MM.1S (cell line): ENCODE measurements around the gene ANKRD31.
"Not testable (repeated sequence)": the region's sequence is repeated elsewhere in the genome, so short reads cannot be mapped to it uniquely, and the experiment has no call there.

Experiments
- DNase-seq: peaks from one replicate; pipeline ENCODE4 v3.0.0-alpha.2; 2015
- H2AFZ ChIP-seq: fragments of 300-600 bp; sonication (generic); 2 replicates; pipeline ENCODE4 v1.6.0; 2016; ENCODE audit warnings: antibody characterized with exemption, low read length
- H3F3A ChIP-seq: fragments of 300-600 bp; sonication (generic); 2 replicates; pipeline ENCODE4 v1.6.1; 2016; ENCODE audit warnings: mild to moderate bottlenecking, antibody characterized with exemption, low read length, moderate library complexity, mixed read lengths; ENCODE audit not compliant: insufficient read depth
- H3K27ac ChIP-seq: fragments of 300-600 bp; sonication (generic); 2 replicates; pipeline ENCODE4 v1.5.1; 2016; ENCODE audit warnings: mild to moderate bottlenecking, low read length
- H3K27me3 ChIP-seq: fragments of 300-600 bp; sonication (generic); replicated peaks from 2 replicates; pipeline ENCODE4 v1.6.0; 2016; ENCODE audit warnings: low read length; ENCODE audit not compliant: insufficient read depth
- H3K36me3 ChIP-seq: fragments of 300-600 bp; sonication (generic); replicated peaks from 2 replicates; pipeline ENCODE4 v1.6.1; 2016; ENCODE audit warnings: mild to moderate bottlenecking, low read length, mixed read lengths; ENCODE audit not compliant: insufficient read depth
- H3K4me1 ChIP-seq: fragments of 300-600 bp; sonication (generic); 2 replicates; pipeline ENCODE4 v1.6.1; 2016; ENCODE audit warnings: low read length, mixed read lengths
- H3K4me2 ChIP-seq: fragments of 300-600 bp; sonication (generic); 2 replicates; pipeline ENCODE4 v1.6.0; 2016; ENCODE audit warnings: low read depth, low read length
- H3K4me3 ChIP-seq: fragments of 300-600 bp; sonication (generic); 2 replicates; pipeline ENCODE4 v1.5.1; 2016; ENCODE audit warnings: low read length, mixed read lengths
- H3K79me2 ChIP-seq: fragments of 300-600 bp; sonication (generic); 2 replicates; pipeline ENCODE4 v1.6.1; 2016; ENCODE audit warnings: mixed run types, low read length, mixed read lengths
- H3K9ac ChIP-seq: fragments of 300-600 bp; sonication (generic); 2 replicates; pipeline ENCODE4 v1.6.1; 2016; ENCODE audit warnings: low read length, mixed read lengths
- H3K9me2 ChIP-seq: fragments of 300-600 bp; sonication (generic); replicated peaks from 2 replicates; pipeline ENCODE4 v1.6.1; 2016; ENCODE audit warnings: mild to moderate bottlenecking, low read length, mixed read lengths; ENCODE audit not compliant: insufficient read depth
- H3K9me3 ChIP-seq: fragments of 300-600 bp; sonication (generic); replicated peaks from 2 replicates; pipeline ENCODE4 v1.6.1; 2016; ENCODE audit warnings: mild to moderate bottlenecking, low read length, mixed read lengths; ENCODE audit not compliant: insufficient read depth
- H4K20me1 ChIP-seq: fragments of 300-600 bp; sonication (generic); 2 replicates; pipeline ENCODE4 v1.6.1; 2016; ENCODE audit warnings: mild to moderate bottlenecking, low read length, moderate library complexity, mixed read lengths; ENCODE audit not compliant: insufficient read depth
- EZH2 ChIP-seq: fragments of 300-600 bp; sonication (generic); optimal IDR thresholded peaks from 2 replicates; pipeline ENCODE3; 2017; ENCODE audit warnings: low read depth, mild to moderate bottlenecking, antibody characterized with exemption, low read length, mixed read lengths
- EZH2phosphoT487 ChIP-seq: fragments of 300-600 bp; sonication (generic); IDR thresholded peaks from 2 replicates; pipeline ENCODE4 v1.6.1; 2018; ENCODE audit warnings: antibody characterized with exemption, low read length
- TF ChIP-seq, protein P1 (sequence below): fragments of 300-600 bp; sonication (generic); IDR thresholded peaks from 2 replicates; pipeline ENCODE4 v1.5.1; 2016; ENCODE audit warnings: antibody characterized with exemption, low read length, mixed read lengths

Gene ANKRD31

DNA sequence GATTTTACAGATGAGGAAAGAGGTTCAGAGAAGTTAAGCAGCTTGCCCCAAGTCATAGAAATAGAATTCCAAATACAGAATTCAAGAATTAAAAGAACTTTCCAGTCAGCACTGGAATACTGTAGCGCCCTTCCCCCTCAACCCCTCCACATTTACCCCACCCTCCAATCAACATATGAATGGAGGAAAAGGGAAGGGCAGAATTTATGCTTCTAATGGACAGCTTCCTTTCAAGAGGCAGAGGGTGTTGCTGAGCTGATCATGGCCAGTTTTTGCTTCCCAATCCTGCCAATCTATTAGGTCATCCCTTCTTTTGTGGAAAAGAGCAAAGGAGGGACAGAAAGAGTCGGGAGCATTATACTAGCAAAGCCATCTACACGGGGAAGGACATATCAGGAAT lies 39.1 kb upstream of the ANKRD31 start:
- H3K9ac ChIP-seq: no peak overlapping the region
- no peak overlapping the region for H3K4me3 ChIP-seq
- no peaks in the 10 kb centered on the region for H3K36me3 ChIP-seq
- H3K27me3 ChIP-seq: no peaks in the 10 kb centered on the region
- no peaks in the 10 kb centered on the region for H3K4me1 ChIP-seq
- H2AFZ ChIP-seq: no peak overlapping the region
- no peak overlapping the region for H3K27ac ChIP-seq
- TF ChIP-seq, protein P1, sequence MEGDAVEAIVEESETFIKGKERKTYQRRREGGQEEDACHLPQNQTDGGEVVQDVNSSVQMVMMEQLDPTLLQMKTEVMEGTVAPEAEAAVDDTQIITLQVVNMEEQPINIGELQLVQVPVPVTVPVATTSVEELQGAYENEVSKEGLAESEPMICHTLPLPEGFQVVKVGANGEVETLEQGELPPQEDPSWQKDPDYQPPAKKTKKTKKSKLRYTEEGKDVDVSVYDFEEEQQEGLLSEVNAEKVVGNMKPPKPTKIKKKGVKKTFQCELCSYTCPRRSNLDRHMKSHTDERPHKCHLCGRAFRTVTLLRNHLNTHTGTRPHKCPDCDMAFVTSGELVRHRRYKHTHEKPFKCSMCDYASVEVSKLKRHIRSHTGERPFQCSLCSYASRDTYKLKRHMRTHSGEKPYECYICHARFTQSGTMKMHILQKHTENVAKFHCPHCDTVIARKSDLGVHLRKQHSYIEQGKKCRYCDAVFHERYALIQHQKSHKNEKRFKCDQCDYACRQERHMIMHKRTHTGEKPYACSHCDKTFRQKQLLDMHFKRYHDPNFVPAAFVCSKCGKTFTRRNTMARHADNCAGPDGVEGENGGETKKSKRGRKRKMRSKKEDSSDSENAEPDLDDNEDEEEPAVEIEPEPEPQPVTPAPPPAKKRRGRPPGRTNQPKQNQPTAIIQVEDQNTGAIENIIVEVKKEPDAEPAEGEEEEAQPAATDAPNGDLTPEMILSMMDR: no peak
- no peak for TF ChIP-seq EZH2
- TF ChIP-seq EZH2phosphoT487: no peak
- no peaks in the 10 kb centered on the region for H3K9me2 ChIP-seq
- H3K79me2 ChIP-seq: no peaks in the 10 kb centered on the region
- H3K9me3 ChIP-seq: no peaks in the 10 kb centered on the region
- no peak for DNase-seq
- H3K4me2 ChIP-seq: no peak overlapping the region
- H3F3A ChIP-seq: no peaks in the 10 kb centered on the region
- no peaks in the 10 kb centered on the region for H4K20me1 ChIP-seq

DNA sequence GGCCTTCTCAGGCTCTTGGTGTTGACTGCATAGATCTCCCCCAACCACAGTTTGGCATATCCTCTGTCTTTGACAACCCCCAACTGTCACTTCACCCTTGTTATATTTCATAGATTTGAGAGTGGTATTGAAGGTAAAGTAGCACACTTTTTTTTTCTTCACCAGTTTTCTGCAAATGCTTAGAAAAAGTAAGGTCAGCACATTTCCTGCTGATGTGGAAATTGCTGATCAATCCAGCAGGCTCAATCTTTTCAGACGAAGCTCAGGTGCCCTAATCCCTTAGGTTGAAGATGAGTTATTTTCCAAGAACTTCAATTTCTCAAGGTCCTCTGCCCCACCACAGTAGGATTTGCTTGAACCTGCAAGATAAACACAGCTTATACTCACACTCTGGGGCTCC lies 38.5 kb upstream of the ANKRD31 start:
- no peaks in the 10 kb centered on the region for H4K20me1 ChIP-seq
- no peak for DNase-seq
- no peaks in the 10 kb centered on the region for H3F3A ChIP-seq
- H3K9me2 ChIP-seq: no peaks in the 10 kb centered on the region
- no peaks in the 10 kb centered on the region for H3K27me3 ChIP-seq
- no peak overlapping the region for H3K27ac ChIP-seq
- no peaks in the 10 kb centered on the region for H3K36me3 ChIP-seq
- no peaks in the 10 kb centered on the region for H3K4me1 ChIP-seq
- no peaks in the 10 kb centered on the region for H3K79me2 ChIP-seq
- H3K9me3 ChIP-seq: no peaks in the 10 kb centered on the region
- H3K4me2 ChIP-seq: no peak overlapping the region
- H3K9ac ChIP-seq: no peak overlapping the region
- TF ChIP-seq, protein P1: no peak
- no peak for TF ChIP-seq EZH2
- no peak for TF ChIP-seq EZH2phosphoT487
- no peak overlapping the region for H2AFZ ChIP-seq
- no peak overlapping the region for H3K4me3 ChIP-seq

DNA sequence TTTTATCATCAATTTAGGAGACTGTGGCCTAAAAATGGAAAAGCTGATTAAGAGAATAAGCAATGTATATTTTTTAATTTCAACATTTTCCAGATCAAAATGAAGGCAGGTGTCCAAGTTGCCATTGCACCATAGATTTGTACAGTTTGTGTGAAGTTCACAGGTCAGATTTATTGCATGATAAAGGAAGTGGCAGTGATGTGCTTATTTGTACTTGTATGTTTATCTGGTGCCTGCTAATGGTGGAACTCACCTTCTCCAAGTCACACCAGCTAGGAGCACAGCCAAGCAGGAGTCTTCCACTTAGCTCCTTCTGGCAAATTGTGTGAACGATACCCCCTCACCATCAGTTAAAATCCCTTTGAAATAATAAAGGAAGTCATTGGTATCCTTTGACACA lies 37.8 kb upstream of the ANKRD31 start:
- H3K4me3 ChIP-seq: no peak overlapping the region
- H3K79me2 ChIP-seq: no peaks in the 10 kb centered on the region
- H3K4me1 ChIP-seq: no peaks in the 10 kb centered on the region
- no peaks in the 10 kb centered on the region for H4K20me1 ChIP-seq
- no peak for TF ChIP-seq EZH2
- TF ChIP-seq EZH2phosphoT487: no peak
- TF ChIP-seq, protein P1: no peak
- H3F3A ChIP-seq: no peaks in the 10 kb centered on the region
- DNase-seq: no peak
- no peaks in the 10 kb centered on the region for H3K27me3 ChIP-seq
- H2AFZ ChIP-seq: no peak overlapping the region
- H3K9me2 ChIP-seq: no peaks in the 10 kb centered on the region
- H3K36me3 ChIP-seq: no peaks in the 10 kb centered on the region
- H3K27ac ChIP-seq: no peak overlapping the region
- H3K9me3 ChIP-seq: no peaks in the 10 kb centered on the region
- no peak overlapping the region for H3K9ac ChIP-seq
- H3K4me2 ChIP-seq: no peak overlapping the region

DNA sequence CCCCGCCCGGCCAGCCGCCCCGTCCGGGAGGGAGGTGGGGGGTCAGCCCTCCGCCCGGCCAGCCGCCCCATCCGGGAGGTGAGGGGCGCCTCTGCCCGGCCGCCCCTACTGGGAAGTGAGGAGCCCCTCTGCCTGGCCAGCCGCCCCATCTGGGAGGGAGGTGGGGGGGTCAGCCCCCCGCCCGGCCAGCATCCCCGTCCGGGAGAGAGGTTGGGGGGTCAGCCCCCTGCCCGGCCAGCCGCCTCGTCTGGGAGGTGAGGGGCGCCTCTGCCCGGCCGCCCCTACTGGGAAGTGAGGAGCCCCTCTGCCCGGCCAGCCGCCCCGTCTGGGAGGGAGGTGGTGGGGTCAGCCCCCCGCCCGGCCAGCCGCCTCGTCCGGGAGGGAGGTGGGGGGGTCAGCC lies 33.9 kb upstream of the ANKRD31 start:
- not testable (repeated sequence) for DNase-seq, H3K36me3 ChIP-seq, H3K79me2 ChIP-seq, H3K4me1 ChIP-seq, H3K9me2 ChIP-seq, H3K4me2 ChIP-seq, H3K9me3 ChIP-seq, H3K27me3 ChIP-seq, H2AFZ ChIP-seq, H3K9ac ChIP-seq, H3F3A ChIP-seq, H3K4me3 ChIP-seq, H4K20me1 ChIP-seq, H3K27ac ChIP-seq
